Effector memory CD4-positive, alpha-beta T cell (primary cell): ENCODE results near the gene RDH14.

ENCODE experiments used
- DNase-seq, 3 donors: peaks; one replicate each; pipeline ENCODE4 v3.0.0-alpha.2; 2020
- H3K27ac ChIP-seq: 2 replicates; pipeline ENCODE4 v1.7.0; 2013; ENCODE audit warnings: mild to moderate bottlenecking, low read length, moderate library complexity; ENCODE audit not compliant: insufficient read depth, poor library complexity, severe bottlenecking
- H3K27me3 ChIP-seq: replicated peaks from 2 replicates; pipeline ENCODE4 v1.7.0; 2013; ENCODE audit warnings: mild to moderate bottlenecking, low read length; ENCODE audit not compliant: insufficient read depth, control insufficient read depth, poor library complexity, severe bottlenecking
- H3K36me3 ChIP-seq: 2 replicates; pipeline ENCODE4 v1.7.0; 2013; ENCODE audit warnings: mild to moderate bottlenecking, low read length, moderate library complexity; ENCODE audit not compliant: control insufficient read depth, insufficient read depth
- H3K4me1 ChIP-seq: 2 replicates; pipeline ENCODE4 v1.7.0; 2013; ENCODE audit warnings: low read length, mild to moderate bottlenecking; ENCODE audit not compliant: control insufficient read depth, insufficient read depth, poor library complexity, severe bottlenecking
- H3K4me3 ChIP-seq: 2 replicates; pipeline ENCODE4 v1.7.0; 2013; ENCODE audit warnings: low read length, low read depth, mild to moderate bottlenecking; ENCODE audit not compliant: insufficient read depth, poor library complexity, severe bottlenecking
- H3K9me3 ChIP-seq: 2 replicates; pipeline ENCODE4 v1.7.0; 2013; ENCODE audit warnings: mild to moderate bottlenecking, low read length, moderate library complexity; ENCODE audit not compliant: control insufficient read depth

Gene RDH14

GRCh38 chr2:18550433-18550832 lies 10.0 kb downstream of the RDH14 start:
- Histone ChIP-seq H3K4me3 (no peak overlapping the region), H3K27ac (no peak overlapping the region), H3K4me1 (no peaks in the 10 kb centered on the region), H3K9me3 (no peaks in the 10 kb centered on the region), H3K36me3 (no peaks in the 10 kb centered on the region), H3K27me3 (no peaks in the 10 kb centered on the region)
- no peak for DNase-seq

GRCh38 chr2:18549083-18549482 lies 11.4 kb downstream of the RDH14 start:
- H3K4me3 ChIP-seq: no peak overlapping the region
- H3K36me3 ChIP-seq: no peaks in the 10 kb centered on the region
- no peak for DNase-seq
- H3K4me1 ChIP-seq: no peaks in the 10 kb centered on the region
- H3K27me3 ChIP-seq: no peaks in the 10 kb centered on the region
- no peak overlapping the region for H3K27ac ChIP-seq
- no peaks in the 10 kb centered on the region for H3K9me3 ChIP-seq

- Histone ChIP-seq H3K27ac (no peak overlapping the region), H3K9me3 (no peaks in the 10 kb centered on the region), H3K36me3 (no peaks in the 10 kb centered on the region), H3K27me3 (no peaks in the 10 kb centered on the region), H3K4me3 (no peak overlapping the region), H3K4me1 (no peaks in the 10 kb centered on the region)
- no peak for DNase-seq
Observed at GRCh38 chr2:18548621-18549020, 11.8 kb downstream of the RDH14 start.

GRCh38 chr2:18546567-18546966 lies 13.9 kb downstream of the RDH14 start:
- H3K27me3 ChIP-seq: no peaks in the 10 kb centered on the region
- no peak overlapping the region for H3K4me3 ChIP-seq
- no peaks in the 10 kb centered on the region for H3K9me3 ChIP-seq
- H3K36me3 ChIP-seq: no peaks in the 10 kb centered on the region
- H3K27ac ChIP-seq: no peak overlapping the region
- DNase-seq: no peak
- no peaks in the 10 kb centered on the region for H3K4me1 ChIP-seq

- no peak overlapping the region for H3K27ac ChIP-seq
- DNase-seq: no peak
- H3K4me3 ChIP-seq: no peak overlapping the region
- no peaks in the 10 kb centered on the region for H3K36me3 ChIP-seq
- H3K9me3 ChIP-seq: no peaks in the 10 kb centered on the region
- H3K27me3 ChIP-seq: no peaks in the 10 kb centered on the region
- no peaks in the 10 kb centered on the region for H3K4me1 ChIP-seq
Observed at GRCh38 chr2:18545384-18545783, 15.1 kb downstream of the RDH14 start.

GRCh38 chr2:18544171-18544570 lies 16.3 kb downstream of the RDH14 start:
- no peaks in the 10 kb centered on the region for H3K9me3 ChIP-seq
- no peak for DNase-seq
- H3K27me3 ChIP-seq: no peaks in the 10 kb centered on the region
- no peak overlapping the region for H3K4me3 ChIP-seq
- H3K4me1 ChIP-seq: no peaks in the 10 kb centered on the region
- H3K36me3 ChIP-seq: no peaks in the 10 kb centered on the region
- no peak overlapping the region for H3K27ac ChIP-seq

- DNase-seq: no peak
- Histone ChIP-seq H3K9me3 (no peaks in the 10 kb centered on the region), H3K36me3 (no peaks in the 10 kb centered on the region), H3K27me3 (no peaks in the 10 kb centered on the region), H3K4me1 (no peaks in the 10 kb centered on the region), H3K27ac (no peak overlapping the region), H3K4me3 (no peak overlapping the region)
Observed at GRCh38 chr2:18540872-18541271, 19.6 kb downstream of the RDH14 start.

- no peaks in the 10 kb centered on the region for H3K36me3 ChIP-seq
- no peak for DNase-seq
- no peak overlapping the region for H3K27ac ChIP-seq
- H3K27me3 ChIP-seq: no peaks in the 10 kb centered on the region
- no peaks in the 10 kb centered on the region for H3K9me3 ChIP-seq
- H3K4me3 ChIP-seq: no peak overlapping the region
- H3K4me1 ChIP-seq: no peaks in the 10 kb centered on the region
Observed at GRCh38 chr2:18536697-18537096, 23.8 kb downstream of the RDH14 start.

- no peak overlapping the region for H3K4me3 ChIP-seq
- no peaks in the 10 kb centered on the region for H3K27me3 ChIP-seq
- H3K36me3 ChIP-seq: no peaks in the 10 kb centered on the region
- no peaks in the 10 kb centered on the region for H3K9me3 ChIP-seq
- H3K27ac ChIP-seq: no peak overlapping the region
- H3K4me1 ChIP-seq: no peaks in the 10 kb centered on the region
- DNase-seq: no peak
Observed at GRCh38 chr2:18536100-18536499, 24.4 kb downstream of the RDH14 start.

GRCh38 chr2:18531194-18531593 lies 29.3 kb downstream of the RDH14 start:
- H3K9me3 ChIP-seq: no peaks in the 10 kb centered on the region
- no peak overlapping the region for H3K27ac ChIP-seq
- no peak overlapping the region for H3K4me3 ChIP-seq
- no peak for DNase-seq
- H3K27me3 ChIP-seq: no peaks in the 10 kb centered on the region
- H3K36me3 ChIP-seq: no peaks in the 10 kb centered on the region
- H3K4me1 ChIP-seq: no peaks in the 10 kb centered on the region

- H3K4me3 ChIP-seq: no peak overlapping the region
- H3K27ac ChIP-seq: no peak overlapping the region
- no peak for DNase-seq
- no peaks in the 10 kb centered on the region for H3K27me3 ChIP-seq
- no peaks in the 10 kb centered on the region for H3K36me3 ChIP-seq
- no peaks in the 10 kb centered on the region for H3K4me1 ChIP-seq
- H3K9me3 ChIP-seq: no peaks in the 10 kb centered on the region
Observed at GRCh38 chr2:18527822-18528221, 32.6 kb downstream of the RDH14 start.
